ENCODE measurements around the gene MAPRE2.

Gene MAPRE2

DNA sequence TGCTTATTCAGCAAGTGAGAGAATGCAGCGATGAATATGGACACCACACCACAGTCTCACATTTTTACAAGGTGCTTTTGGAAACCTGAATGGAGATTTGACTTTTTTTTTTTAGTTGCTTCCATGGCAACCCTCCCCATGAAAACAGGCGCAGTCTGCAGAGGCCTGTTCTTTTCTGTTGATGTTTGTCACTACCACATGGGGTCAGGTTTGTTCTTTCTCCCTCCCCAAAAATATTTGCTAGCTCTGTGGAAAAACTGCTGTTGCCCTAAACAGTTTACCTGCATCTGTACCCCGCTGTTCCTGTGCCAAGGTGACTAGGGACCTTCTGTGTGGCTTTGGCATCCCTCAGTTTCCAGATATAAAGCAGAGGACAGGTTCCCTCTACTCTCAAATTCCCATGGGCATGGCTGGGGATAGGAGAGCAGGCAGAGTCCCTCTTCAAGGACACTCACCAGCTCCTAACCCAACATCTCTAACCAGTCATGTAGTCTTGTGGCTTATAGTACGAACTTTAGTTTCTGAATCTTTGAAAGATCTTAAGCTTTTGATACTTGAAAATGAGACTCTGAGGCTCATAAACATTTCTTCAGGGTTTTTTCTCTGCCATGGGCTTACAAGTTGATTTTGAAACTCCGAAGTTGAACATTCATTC, 14.7 kb upstream of the MAPRE2 start:
- Mint-ChIP-seq H3K27me3 (no peaks in the 10 kb centered on the region), H3K36me3 (ENCODE audit: low read depth) (no peaks in the 10 kb centered on the region), H3K27ac (peak overlapping the region; percentile 27), H3K9me3 (no peaks in the 10 kb centered on the region), H3K4me3 (no peak overlapping the region), H3K4me1 (ENCODE audit: low read depth) (peaks cover 43% of the 10 kb centered on the region)
- DNase-seq, result no peak

DNA sequence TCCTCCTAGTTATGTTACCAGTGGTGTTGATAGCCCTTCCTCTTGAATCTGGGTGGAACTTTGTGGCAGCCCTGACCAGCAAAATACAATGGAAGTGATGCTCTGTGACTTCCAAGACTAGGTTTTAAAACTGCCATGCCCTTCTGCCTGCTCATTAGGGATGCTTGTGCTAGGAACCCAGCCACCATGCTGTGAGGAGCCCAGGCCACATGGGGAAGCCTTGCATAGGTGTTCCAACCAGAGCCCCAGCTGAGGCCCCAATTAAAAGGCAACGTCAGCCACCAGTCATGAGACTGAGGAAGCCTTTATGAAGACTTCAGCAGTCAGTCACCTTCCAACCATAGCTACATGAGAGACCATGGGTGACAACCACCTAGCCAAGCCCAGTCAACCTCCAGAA, 14.0 kb upstream of the MAPRE2 start:
- H3K36me3 Mint-ChIP-seq (ENCODE audit: low read depth), result no peaks in the 10 kb centered on the region
- no peaks in the 10 kb centered on the region for H3K9me3 Mint-ChIP-seq
- DNase-seq, result no peak
- H3K27ac Mint-ChIP-seq, result no peak overlapping the region
- H3K27me3 Mint-ChIP-seq, result no peaks in the 10 kb centered on the region
- no peak overlapping the region for H3K4me3 Mint-ChIP-seq
- H3K4me1 Mint-ChIP-seq (ENCODE audit: low read depth), result peaks cover 50% of the 10 kb centered on the region

DNA sequence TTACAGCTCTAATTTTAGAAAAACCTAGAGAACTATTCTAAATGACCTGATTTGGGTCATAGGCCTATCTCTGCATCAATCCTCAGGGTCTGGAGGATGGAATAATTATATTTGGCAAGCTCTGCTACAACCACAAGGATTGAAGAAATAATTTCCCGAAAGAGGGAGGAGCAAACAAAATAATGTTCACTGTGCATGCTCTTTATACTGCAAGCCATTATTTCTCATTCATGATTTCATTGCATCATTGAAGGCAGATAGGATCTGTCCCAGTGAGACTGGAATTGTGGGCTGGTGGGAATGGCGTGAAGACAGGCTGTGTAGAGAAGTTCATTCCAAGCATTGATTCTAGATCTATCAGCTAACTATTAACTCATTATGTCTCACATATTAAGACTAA, 12.7 kb upstream of the MAPRE2 start:
- Mint-ChIP-seq H3K36me3 (ENCODE audit: low read depth) (no peaks in the 10 kb centered on the region), H3K9me3 (no peaks in the 10 kb centered on the region), H3K27ac (no peak overlapping the region), H3K27me3 (no peaks in the 10 kb centered on the region), H3K4me1 (ENCODE audit: low read depth) (peaks cover 55% of the 10 kb centered on the region), H3K4me3 (no peak overlapping the region)
- DNase-seq, result no peak

DNA sequence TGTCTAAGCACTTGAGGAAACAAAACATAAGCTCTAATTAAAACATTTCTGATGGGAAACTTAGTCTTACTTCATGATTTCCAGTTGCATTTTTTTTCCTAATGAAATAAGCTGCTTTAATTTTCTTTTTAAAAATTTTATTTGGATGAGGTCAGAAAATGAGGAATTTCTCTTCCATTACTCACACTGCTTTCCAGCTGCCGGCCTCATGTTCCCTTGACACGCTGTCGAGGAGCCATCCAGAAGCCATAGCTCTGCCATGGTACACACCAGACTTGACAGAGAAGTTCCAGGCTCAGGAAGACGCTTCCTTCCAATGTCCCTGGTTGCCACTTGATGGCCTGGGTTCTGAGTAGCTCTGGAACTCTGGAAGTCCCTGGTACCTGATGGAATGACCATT, 12.1 kb upstream of the MAPRE2 start:
- Mint-ChIP-seq H3K27me3 (no peaks in the 10 kb centered on the region), H3K4me1 (ENCODE audit: low read depth) (peaks cover 55% of the 10 kb centered on the region), H3K9me3 (no peaks in the 10 kb centered on the region), H3K4me3 (no peak overlapping the region), H3K36me3 (ENCODE audit: low read depth) (no peaks in the 10 kb centered on the region), H3K27ac (peak overlapping the region; percentile 96)
- DNase-seq, result no peak

DNA sequence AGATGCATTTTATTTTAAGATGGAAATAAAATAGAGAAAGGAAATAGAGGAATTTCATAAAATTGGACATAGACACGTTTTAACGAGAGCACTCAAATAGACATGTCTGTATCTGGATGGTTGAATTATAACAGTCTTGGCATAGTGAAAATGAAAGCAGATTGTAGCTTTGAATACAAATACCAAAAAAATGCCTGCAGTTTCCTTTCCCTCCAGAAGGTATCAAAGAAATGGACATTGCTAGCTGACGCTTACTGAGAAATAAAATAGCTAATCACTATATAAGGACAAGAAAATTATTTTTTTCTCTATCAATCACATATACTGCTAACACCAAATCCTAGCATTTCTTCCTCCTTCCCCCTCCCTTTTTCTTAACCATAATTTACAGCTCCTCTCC, 11.4 kb upstream of the MAPRE2 start:
- Mint-ChIP-seq H3K4me1 (ENCODE audit: low read depth) (peaks cover 55% of the 10 kb centered on the region), H3K4me3 (peak overlapping the region; percentile 73), H3K27ac (peak overlapping the region; percentile 96), H3K9me3 (no peaks in the 10 kb centered on the region), H3K36me3 (ENCODE audit: low read depth) (no peaks in the 10 kb centered on the region), H3K27me3 (no peaks in the 10 kb centered on the region)
- no peak for DNase-seq

DNA sequence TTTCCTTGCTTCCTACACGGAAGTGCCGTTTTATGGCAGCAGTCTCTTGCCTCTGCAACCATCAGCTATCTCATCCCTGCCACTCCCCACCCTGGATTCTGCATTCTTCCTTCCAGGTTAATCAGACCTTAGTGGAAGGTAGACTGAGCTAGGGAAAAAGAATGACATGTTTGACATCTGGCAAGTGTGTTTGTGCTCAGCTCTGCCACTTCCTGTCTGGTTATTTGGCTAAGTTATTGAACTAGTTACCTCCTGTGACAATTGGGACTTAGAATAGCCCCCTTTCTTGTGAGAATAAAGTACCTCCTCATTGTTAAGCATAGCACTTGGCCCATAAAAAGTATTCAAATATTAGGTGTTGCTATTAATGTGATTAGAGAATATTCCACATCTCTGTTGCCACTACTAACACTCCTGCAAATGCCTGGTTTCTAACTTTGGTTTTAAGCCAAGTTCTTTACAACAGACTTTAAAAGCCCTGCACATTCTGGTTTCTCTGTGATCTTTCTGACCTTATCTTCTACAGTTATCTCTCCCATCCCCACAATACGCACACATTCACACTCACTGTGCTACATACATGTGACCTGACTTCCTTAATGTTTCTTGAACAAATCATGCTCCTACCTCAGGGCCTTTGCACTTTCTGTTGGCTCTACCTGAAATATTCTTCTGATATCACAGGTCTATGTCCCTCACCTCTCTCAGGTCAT, 10.8 kb upstream of the MAPRE2 start:
- Mint-ChIP-seq H3K9me3 (no peaks in the 10 kb centered on the region), H3K27ac (peak overlapping the region; percentile 96), H3K36me3 (ENCODE audit: low read depth) (no peaks in the 10 kb centered on the region), H3K4me3 (peak overlapping the region; percentile 73), H3K27me3 (no peaks in the 10 kb centered on the region), H3K4me1 (ENCODE audit: low read depth) (peaks cover 55% of the 10 kb centered on the region)
- DNase-seq, result no peak

DNA sequence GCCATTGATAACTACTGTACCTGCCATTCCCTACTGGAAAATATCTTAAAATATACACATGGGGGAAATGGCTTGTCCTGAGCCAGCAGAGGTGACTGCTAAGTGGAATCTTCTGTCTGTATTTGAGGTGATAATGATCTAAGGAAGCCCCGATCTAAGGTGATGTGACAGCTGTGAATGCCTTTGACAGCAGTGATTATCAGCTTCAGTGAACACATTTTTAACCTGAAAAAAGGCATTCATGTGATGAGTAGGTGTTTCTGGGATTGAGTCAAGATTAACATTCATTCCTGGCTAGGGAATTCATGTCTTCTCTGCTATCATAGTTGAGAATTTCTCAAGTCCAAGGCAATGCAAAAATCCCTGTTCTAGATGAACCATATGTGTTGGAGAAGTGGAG, 9.1 kb upstream of the MAPRE2 start:
- no peak for DNase-seq
- no peak overlapping the region for H3K27ac Mint-ChIP-seq
- no peaks in the 10 kb centered on the region for H3K9me3 Mint-ChIP-seq
- no peaks in the 10 kb centered on the region for H3K36me3 Mint-ChIP-seq (ENCODE audit: low read depth)
- no peaks in the 10 kb centered on the region for H3K27me3 Mint-ChIP-seq
- no peak overlapping the region for H3K4me3 Mint-ChIP-seq
- H3K4me1 Mint-ChIP-seq (ENCODE audit: low read depth), result peaks cover 45% of the 10 kb centered on the region

DNA sequence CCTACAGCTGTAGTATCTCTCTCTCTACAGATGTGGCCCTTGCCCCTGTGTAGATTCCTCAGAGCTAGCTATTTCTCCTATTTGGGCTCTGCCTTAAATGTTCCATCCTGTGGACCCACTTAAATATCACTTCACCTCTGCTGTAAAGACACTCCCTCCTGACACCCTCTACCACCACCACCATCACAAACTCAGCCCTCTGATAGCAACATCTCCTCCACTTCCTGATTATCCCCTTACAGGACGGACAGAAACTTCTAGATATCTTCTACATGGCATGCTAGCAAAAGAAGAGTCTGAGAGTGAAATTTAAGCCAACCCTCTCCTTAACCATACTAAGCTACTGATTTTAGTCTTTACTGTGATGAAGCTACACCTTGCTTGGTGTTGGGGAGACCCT, 3.2 kb upstream of the MAPRE2 start:
- no peak overlapping the region for H3K4me3 Mint-ChIP-seq
- H3K36me3 Mint-ChIP-seq (ENCODE audit: low read depth), result peaks cover 11% of the 10 kb centered on the region
- no peak overlapping the region for H3K27ac Mint-ChIP-seq
- H3K27me3 Mint-ChIP-seq, result no peaks in the 10 kb centered on the region
- no peaks in the 10 kb centered on the region for H3K9me3 Mint-ChIP-seq
- no peak for DNase-seq
- H3K4me1 Mint-ChIP-seq (ENCODE audit: low read depth), result peaks cover 38% of the 10 kb centered on the region

DNA sequence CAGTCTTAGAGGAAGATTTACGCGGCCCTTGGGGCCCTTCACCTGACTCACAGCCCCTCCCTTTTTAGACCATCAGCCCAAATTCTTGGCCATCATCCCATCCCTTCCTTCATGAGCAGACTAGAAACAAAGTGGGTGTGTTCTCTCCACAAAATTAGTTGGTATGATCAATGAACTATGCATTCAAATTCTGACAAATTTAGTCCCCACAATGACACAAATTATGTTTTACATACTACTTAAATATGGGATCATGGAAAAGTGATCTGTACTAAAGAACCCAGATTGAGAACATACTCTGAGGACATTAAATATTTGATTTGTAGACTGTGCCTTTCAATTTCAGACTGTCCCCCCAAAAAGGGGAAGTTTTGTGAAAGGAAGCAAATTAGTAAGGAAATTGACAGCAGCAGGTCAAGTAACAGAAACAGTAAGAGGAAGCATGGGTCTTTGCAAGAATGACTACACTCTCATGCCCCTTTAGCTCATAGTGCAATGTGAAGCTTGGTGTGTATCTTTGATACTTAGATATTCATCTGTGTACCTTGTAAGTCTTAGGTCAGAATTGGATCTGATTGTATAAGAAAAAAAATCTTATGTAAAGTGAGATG, 2.2 kb upstream of the MAPRE2 start:
- Mint-ChIP-seq H3K9me3 (no peaks in the 10 kb centered on the region), H3K27ac (peak overlapping the region; percentile 73), H3K27me3 (no peaks in the 10 kb centered on the region), H3K4me1 (ENCODE audit: low read depth) (peaks cover 48% of the 10 kb centered on the region), H3K36me3 (ENCODE audit: low read depth) (peaks cover 13% of the 10 kb centered on the region), H3K4me3 (no peak overlapping the region)
- DNase-seq, result no peak

DNA sequence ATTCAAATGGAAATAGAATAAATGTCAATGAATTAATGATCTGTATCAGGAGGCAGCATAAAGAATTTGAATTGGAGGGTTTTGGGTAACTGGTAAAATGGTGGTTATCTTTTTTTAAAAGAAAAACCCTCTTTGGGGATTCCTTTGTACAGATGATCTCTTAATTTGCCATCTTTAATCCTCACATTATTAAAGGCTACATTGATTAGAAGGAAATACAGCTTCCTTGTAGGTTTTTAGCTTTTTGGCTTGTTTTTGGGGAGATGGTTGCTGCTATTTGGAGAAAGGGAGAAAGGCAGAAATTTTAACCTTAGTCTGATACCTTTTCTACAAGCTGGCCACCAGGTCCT, 600 bp upstream of the MAPRE2 start:
- no peak for DNase-seq
- Mint-ChIP-seq H3K36me3 (ENCODE audit: low read depth) (peaks cover 13% of the 10 kb centered on the region), H3K9me3 (no peaks in the 10 kb centered on the region), H3K4me3 (peak overlapping the region; percentile 96), H3K27ac (peak overlapping the region; percentile 99), H3K27me3 (no peaks in the 10 kb centered on the region), H3K4me1 (ENCODE audit: low read depth) (peaks cover 64% of the 10 kb centered on the region)

DNA sequence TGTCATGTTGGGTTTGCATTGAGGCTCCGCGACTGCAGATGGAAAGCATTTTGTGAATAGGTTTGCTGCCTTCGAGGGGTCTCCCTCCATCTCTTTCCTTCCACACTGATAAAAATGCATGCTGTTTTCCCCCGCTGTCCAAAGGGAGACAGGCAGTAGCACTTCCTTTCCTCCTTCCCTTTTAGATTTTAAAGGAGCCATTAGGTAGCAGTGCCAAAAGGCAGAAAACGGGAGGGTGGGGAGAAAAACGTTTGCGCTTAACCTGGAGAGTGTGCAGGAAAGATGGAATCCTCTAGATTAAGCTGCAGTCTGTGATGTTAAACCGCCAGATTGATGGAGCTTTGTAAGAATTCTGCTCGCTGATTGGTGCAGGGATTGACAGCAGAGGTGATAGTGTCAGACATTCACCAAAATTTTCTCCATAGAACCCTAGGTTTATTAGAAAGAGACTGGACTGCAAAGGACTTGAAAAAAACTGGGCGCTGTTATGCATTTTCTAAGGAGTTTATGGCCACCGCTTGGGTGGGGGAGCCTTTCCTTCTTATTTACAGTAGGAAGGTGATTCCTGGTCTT, 688 bp downstream of the MAPRE2 start:
- Mint-ChIP-seq H3K4me1 (ENCODE audit: low read depth) (peaks cover 77% of the 10 kb centered on the region), H3K9me3 (no peaks in the 10 kb centered on the region), H3K4me3 (peak overlapping the region; percentile 96), H3K27ac (peak overlapping the region; percentile 99), H3K27me3 (no peaks in the 10 kb centered on the region), H3K36me3 (ENCODE audit: low read depth) (peaks cover 13% of the 10 kb centered on the region)
- no peak for DNase-seq

DNA sequence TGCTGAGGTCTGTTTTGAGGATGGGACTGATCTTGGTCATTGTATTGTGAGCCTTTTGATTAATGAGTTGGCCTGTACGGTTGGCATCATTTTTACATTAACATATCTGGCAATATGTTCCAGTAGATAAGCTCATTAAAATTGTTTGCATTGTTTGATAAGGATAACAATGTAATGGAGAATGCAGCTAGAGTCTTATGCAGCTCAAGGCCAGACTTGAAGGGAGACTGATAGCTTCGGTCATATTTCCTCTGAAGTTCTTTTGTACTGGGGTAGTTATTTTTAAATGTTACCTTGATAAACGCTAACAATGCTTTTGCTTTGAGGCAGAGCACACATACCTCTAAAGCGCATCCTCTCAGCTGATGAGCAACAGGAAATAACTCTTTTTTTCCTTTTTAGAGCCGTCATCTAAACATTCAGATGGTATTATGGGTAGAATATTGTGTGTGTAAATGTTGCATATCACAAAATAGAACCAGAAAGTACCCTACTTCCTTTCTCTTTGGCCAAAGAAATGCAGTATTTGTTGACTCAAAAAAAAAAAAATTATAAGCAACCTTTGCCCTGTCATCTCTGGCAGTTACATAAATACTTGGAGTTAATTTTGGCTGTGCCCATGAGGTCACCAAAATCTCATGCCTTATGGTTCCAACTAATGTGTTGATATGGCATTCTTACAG, 1.3 kb downstream of the MAPRE2 start:
- Mint-ChIP-seq H3K4me3 (peak overlapping the region; percentile 96), H3K27me3 (no peaks in the 10 kb centered on the region), H3K36me3 (ENCODE audit: low read depth) (peaks cover 13% of the 10 kb centered on the region), H3K4me1 (ENCODE audit: low read depth) (peaks cover 82% of the 10 kb centered on the region), H3K27ac (peak overlapping the region; percentile 99), H3K9me3 (no peaks in the 10 kb centered on the region)
- no peak for DNase-seq

DNA sequence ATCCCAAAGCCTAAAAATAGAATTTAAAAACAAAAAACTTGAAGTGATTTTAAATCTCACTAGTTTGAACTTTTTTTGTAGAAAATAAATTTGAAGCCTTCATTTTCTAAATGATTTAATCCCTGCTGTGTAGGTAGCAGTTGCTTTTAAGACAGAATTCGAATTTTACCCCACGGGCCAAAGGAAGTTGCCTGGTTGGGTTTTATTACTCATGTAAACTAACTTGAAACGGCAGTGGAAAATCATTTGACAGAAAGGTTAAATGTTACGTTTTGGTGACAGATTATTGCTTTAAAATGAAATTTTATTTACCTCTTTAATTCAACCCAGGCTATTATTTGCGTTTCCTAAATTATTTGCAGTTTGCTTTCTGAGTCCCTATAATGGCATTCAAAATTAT, 2.0 kb downstream of the MAPRE2 start:
- Mint-ChIP-seq H3K9me3 (no peaks in the 10 kb centered on the region), H3K27me3 (no peaks in the 10 kb centered on the region), H3K27ac (peak overlapping the region; percentile 99), H3K4me3 (peak overlapping the region; percentile 96), H3K36me3 (ENCODE audit: low read depth) (peaks cover 17% of the 10 kb centered on the region), H3K4me1 (ENCODE audit: low read depth) (peaks cover 84% of the 10 kb centered on the region)
- DNase-seq, result no peak

DNA sequence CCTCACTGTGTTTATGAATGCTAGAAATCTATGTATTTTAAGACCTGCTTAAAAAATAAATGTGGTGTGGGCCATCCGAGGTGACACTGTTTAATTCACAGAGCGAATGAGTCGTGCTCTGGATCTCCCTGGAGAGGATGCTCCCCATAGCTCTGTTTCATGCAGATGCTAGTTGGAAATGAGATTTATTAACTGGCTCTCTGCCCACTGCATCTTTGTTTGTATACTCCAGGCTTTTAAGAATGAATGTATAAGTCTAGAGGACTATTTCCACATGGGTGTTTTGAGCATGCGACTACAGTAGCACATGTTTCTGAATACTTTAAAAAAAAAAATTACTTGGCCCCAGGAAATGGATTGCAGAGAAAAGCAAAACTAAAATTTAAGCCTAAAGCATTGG, 3.9 kb downstream of the MAPRE2 start:
- Mint-ChIP-seq H3K36me3 (ENCODE audit: low read depth) (peaks cover 17% of the 10 kb centered on the region), H3K4me3 (peak overlapping the region; percentile 96), H3K27me3 (no peaks in the 10 kb centered on the region), H3K4me1 (ENCODE audit: low read depth) (peaks cover 82% of the 10 kb centered on the region), H3K9me3 (no peaks in the 10 kb centered on the region), H3K27ac (peak overlapping the region; percentile 99)
- DNase-seq, result no peak
